Epidermal melanocyte (primary cell): ENCODE data around the gene OAS2.
A peak's percentile ranks its signal among the peaks of the same experiment; 100 is the strongest.

Experiments used
- DNase-seq: peaks from one replicate; pipeline ENCODE4 v3.0.0; 2011; ENCODE audit warnings: low spot score; ENCODE audit not compliant: insufficient read length

Gene OAS2

DNA sequence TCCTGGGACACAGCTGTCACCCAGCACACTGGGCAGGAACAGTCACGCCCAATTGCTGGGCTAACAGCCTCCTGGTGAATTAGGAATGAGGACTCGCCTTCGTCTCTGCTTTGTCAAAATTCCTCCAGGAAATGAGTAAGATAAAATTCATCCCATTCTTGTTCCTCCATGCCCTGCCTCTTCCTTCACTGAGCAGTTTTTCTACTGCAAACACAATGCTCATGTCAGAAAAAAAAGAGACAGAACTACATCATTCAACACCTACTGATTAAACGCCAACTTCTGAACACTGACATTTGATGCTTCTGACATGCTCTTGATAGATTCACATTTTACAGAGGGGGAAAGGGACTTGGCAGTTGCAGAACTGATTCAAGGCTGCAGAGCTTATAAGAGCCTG is 40.7 kb downstream of the OAS2 start:
- DNase-seq: no peak

GRCh38 chr12:113021500-113021899 is 43.2 kb downstream of the OAS2 start:
- no peak for DNase-seq

- DNase-seq: no peak
These were observed 44.4 kb downstream of the OAS2 start for GRCh38 chr12:113022563-113023297.

DNA sequence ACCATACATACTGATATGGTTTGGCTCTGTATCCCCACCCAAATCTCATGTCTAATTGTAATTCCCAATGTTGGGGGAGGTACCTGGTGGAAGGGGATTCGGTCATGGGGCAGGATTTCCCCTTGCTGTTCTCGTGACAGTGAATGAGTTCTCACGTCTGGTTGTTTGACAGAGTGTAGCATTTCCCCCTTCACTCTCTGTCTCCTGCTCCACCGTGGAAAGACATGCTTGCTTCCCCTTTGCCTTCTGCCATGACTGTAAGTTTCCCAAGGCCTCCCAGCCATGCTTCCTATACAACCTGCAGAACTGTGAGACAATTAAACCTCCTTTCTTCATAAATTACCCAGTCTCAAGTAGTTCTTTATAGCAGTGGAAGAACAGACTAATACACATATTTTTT is 49.4 kb downstream of the OAS2 start:
- DNase-seq: no peak

- peak; percentile 70 for DNase-seq
These were observed 52.7 kb downstream of the OAS2 start for GRCh38 chr12:113030875-113031525.

DNA sequence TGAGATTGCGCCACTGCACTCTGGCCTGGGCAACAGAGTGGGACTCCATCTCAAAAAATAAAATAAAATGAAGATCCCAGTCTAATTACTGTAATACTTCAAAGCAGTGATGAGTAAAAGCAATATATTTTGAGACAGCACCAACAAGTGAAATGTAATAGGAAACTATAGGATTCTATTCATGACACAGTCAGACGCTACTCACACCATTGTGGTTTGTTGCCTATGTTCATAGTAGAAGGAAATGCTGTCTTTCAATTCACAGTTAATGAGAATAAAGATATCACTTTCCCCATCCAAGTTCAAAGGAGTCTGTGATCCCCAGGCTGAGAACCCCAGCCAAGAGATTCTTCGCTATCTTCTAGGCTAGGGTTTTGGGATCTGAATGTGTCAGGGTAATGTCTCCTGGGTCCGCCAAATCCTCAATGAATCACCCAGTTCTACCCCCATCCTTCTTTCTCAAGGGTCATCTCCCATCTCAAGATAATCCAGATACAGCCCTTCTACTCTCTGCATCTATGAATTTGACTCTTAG is 61.7 kb downstream of the OAS2 start:
- DNase-seq: no peak

DNA sequence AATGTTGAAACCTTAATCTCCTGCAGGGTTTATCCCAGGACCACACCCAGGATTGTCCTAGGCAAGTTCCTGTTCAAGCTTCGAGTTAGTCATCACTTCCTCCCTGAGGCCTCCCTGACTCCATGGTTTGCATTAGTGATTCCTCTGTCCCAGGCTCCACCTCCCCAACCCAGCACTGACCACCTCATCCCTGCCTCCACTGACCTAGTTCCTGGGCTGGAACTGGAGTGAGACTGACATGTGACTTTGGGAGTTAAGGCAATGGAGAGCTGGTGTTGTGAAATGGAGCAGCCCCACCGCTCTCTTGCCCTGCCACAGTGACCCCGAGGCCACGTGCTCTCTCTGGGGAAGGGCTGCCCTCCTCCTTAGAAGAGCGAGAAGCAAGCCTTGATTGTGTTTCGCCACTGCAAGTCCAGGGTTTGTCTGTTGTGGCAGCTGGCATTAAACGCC is 62.4 kb downstream of the OAS2 start:
- DNase-seq: no peak

DNA sequence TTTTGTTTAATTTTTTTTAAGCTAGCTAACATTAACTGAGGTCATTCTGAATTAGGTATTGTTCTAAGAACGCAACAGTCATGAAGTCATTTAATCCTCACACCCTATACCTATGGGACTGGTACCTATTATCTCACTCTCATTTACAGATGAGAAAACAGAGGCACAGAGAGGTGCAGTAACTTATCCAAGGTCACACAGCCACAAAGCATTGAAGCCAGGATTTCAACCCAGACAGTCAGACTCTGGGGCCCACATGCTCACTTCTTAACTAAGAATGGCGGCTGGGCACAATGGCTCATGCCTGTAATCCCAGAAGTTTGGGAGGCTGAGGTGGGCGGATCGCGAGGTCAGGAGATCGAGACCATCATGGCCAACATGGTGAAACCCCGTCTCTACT is 63.2 kb downstream of the OAS2 start:
- no peak for DNase-seq

- DNase-seq: no peak
These were observed 64.9 kb downstream of the OAS2 start for GRCh38 chr12:113043240-113043639.

- DNase-seq: no peak
These were observed 66.2 kb downstream of the OAS2 start for GRCh38 chr12:113044516-113044915.

- DNase-seq: peak; percentile 89
These were observed 70.4 kb downstream of the OAS2 start for GRCh38 chr12:113048716-113049127.

GRCh38 chr12:113049976-113050742 is 71.8 kb downstream of the OAS2 start:
- DNase-seq: no peak

DNA sequence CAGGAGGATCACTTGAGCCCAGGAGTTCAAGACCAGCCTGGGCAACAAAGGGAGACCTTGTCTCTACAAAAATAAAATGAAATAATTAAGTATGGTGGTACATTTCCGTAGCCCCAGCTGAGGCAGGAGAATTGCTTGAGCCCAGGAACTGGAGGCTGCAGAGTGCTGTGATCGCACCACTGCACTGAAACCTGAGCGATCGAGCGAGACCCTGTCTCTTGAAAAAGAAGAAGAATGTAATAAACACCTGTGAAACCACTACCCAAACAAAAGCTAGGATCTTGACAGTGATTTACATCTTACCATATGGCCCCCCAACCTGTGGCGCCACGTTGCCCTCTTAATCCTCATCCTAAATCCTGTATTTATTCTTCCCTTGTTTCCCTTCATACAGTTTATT is 72.5 kb downstream of the OAS2 start:
- no peak for DNase-seq

- DNase-seq: no peak
These were observed 73.4 kb downstream of the OAS2 start for GRCh38 chr12:113051759-113052158.

DNA sequence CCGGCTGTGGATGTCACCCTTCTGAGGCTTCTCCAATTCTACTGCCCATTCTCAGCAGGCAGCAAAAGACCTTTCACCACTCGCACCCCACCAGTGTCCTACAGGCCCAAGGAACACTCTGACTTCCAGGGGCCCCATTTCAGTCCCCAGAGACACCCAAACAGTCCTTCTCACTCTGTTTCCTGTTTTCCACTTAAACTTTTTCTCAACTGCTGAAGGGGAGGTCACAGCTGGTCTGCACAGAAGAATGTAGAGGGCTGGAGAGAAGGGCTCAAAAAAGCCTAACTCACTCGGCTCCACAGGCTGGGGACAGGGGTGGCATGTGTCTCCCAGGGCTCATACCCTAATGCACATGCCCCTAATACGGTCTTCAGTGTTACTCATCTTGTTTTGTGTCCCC is 74.0 kb downstream of the OAS2 start:
- DNase-seq: no peak

DNA sequence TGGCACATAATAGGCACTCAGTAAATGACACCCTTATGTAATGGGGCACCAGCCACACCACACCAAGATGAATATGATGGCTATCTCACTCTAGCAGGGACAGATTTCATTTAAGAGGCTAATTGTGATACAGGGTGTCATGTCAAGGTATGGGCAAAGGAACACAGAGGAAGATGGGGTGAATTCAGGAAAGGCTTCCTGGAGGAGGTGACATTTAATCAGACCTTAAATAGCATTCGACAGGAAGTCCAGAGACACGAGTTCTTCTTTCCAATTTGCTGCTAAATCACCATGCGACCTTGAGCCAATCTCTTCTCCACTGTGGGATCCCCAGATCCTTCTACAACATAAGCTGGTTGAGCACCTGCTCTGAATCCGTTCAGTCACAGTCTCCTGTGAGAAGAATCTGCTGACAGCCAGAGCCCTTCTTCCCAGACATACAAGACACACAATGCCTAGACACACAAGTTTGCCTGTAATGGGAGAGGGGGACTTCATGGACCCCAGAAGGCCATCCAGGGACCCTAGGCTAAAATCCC is 76.7 kb downstream of the OAS2 start:
- DNase-seq: no peak

DNA sequence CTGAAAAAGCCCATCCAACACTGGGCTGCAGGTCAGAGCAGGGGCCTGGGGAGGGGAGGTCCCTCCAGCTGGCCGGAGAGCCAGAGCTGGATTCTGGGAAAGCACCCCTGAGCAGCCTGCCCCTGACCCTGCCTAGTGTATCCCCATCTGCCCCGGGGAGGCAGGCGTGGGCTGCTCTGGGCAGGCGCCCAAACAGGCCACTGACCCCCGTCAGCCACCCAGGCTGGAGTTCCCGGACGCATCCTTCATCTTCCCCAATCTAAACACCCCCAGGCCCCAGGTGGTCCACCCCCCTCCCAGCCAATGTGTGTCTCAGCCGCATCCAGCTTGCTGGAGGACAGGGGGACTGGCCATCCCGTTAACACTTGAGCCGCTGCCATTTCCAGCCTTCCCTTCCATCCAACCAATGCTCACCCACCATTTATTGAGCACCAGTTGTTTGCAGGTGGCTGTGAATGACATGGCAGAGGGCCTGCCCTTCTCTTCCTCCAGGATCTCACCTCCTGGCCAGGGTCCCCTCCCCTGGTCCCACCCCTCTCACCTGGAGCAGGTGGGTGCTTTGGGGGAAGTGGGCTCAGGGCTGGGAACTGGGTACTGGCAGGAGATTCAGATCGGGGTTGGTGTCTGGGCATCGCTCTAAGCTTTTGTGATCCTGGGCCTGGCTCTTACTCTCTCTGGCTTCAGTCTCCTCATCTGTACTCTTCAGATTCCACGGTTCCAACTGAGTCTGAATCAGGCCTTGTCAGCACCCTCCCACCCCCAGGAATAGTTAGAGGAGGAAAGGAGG is 77.5 kb downstream of the OAS2 start:
- DNase-seq: peak; percentile 7

DNA sequence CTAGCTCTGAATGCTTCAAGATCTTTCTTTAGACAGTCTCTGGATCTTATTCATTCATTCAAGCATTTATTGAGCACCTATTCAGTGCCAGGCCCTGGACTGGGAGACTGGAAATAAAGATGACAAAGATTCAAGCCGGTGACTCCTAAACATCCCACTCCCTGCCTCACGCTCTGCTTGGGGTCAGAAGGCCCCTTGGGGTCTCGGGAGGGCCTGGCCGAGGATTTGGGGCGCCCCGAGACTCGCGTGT is 78.0 kb downstream of the OAS2 start:
- no peak for DNase-seq

DNA sequence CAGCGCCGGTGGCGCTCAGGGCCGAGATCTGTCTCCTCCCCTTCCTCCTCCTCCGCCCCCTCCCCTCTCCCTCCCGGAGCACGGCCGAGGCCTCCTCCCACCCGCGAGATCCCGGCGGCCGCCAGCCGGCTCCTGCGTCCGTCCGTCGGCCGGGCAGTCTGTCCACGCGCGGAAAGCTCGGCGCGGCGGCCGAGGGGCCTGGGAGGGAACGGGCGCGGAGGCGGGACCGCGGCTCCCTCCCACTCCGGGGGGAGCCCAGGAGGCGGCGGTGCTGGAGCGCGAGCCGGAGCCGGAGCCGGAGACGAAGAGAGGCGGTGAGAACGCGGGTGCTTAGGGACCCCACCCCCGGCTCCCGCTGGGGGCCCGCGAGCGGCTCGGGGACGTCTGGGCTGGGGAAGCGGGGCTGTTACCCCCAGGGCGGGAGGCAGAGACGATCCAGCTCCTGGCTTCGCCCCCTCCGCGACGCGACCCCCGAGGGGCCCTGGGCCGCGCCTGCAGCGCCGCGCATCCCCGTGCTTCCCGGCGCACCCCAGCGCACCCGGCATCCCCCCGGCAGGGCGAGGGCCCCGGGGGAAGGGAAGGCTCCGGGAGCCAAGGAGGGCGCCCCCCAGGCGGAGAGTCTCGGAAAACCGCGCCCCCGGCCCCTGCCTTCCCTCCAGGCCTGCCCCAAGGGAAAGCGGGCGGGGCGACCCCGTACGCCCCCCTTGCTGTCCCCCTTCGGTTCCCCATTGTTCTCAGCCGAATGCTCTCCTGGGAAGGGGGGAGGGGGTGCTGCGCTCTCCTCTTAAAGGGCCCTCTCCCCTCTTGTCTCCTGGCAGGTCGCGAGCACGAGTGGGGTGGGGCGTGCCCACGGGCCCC is 78.5 kb downstream of the OAS2 start, which contains the start of gene DTX1:
Gene DTX1 (plus strand): TSS at position 100 of the 858 bp plus-strand sequence. CDS start 1,463 bp downstream, outside the sequence.
- DNase-seq: peak; percentile 15
